Trophoblast cell (in vitro differentiated cells and primary cell): ENCODE data around the gene DPYD.

Experiments used
- DNase-seq, 2 donors: peaks; one replicate each; pipeline ENCODE4 v3.0.0-alpha.2; 2016
- H2AFZ ChIP-seq: 2 replicates; pipeline ENCODE4 v1.6.1; 2013; ENCODE audit warnings: low read length, moderate library complexity, mild to moderate bottlenecking; ENCODE audit not compliant: insufficient read depth, poor library complexity
- H2AK5ac ChIP-seq: 2 replicates; pipeline ENCODE4 v1.6.1; 2013; ENCODE audit warnings: mild to moderate bottlenecking, low read length
- H2BK120ac ChIP-seq: 2 replicates; pipeline ENCODE4 v1.6.1; 2013; ENCODE audit warnings: low read length, mild to moderate bottlenecking, moderate library complexity; ENCODE audit not compliant: insufficient read depth, poor library complexity
- H2BK12ac ChIP-seq: 2 replicates; pipeline ENCODE4 v1.6.1; 2013; ENCODE audit warnings: mild to moderate bottlenecking, low read length, moderate library complexity
- H2BK5ac ChIP-seq: 2 replicates; pipeline ENCODE4 v1.6.1; 2013; ENCODE audit warnings: low read length, low read depth, moderate library complexity, mild to moderate bottlenecking; ENCODE audit not compliant: poor library complexity
- H3K14ac ChIP-seq: 2 replicates; pipeline ENCODE4 v1.6.1; 2013; ENCODE audit warnings: mild to moderate bottlenecking, low read length
- H3K18ac ChIP-seq: 2 replicates; pipeline ENCODE4 v1.6.1; 2013; ENCODE audit warnings: mild to moderate bottlenecking, low read length
- H3K23ac ChIP-seq: 2 replicates; pipeline ENCODE4 v1.6.1; 2013; ENCODE audit warnings: low read length
- H3K27ac ChIP-seq: 2 replicates; pipeline ENCODE4 v1.5.1; 2013; ENCODE audit warnings: low read depth, mild to moderate bottlenecking, inconsistent platforms, low read length, moderate library complexity
- H3K27me3 ChIP-seq: 2 replicates; pipeline ENCODE4 v1.6.1; 2013; ENCODE audit warnings: inconsistent platforms, mild to moderate bottlenecking, low read length, moderate library complexity; ENCODE audit not compliant: insufficient read depth
- H3K36me3 ChIP-seq, 2 experiments: 1 replicate in 1 of 2; 2 replicates in 1 of 2; pipeline ENCODE4 v1.6.1; 2013; ENCODE audit warnings: low read length in 2 of 2, mild to moderate bottlenecking in 2 of 2, moderate library complexity in 1 of 2; ENCODE audit not compliant: insufficient read depth in 2 of 2, control insufficient read depth in 1 of 2
- H3K4ac ChIP-seq: 2 replicates; pipeline ENCODE4 v1.6.1; 2013; ENCODE audit warnings: low read depth, mild to moderate bottlenecking, low read length, moderate library complexity
- H3K4me1 ChIP-seq, 2 experiments: 1 replicate in 1 of 2; 2 replicates in 1 of 2; pipeline ENCODE4 v1.6.1; 2013; ENCODE audit warnings: low read length in 2 of 2, mild to moderate bottlenecking in 2 of 2, moderate library complexity in 1 of 2; ENCODE audit not compliant: insufficient read depth in 2 of 2, control insufficient read depth in 1 of 2
- H3K4me2 ChIP-seq: 2 replicates; pipeline ENCODE4 v1.6.1; 2013; ENCODE audit warnings: inconsistent platforms, mild to moderate bottlenecking, low read length, moderate library complexity
- H3K4me3 ChIP-seq: 2 replicates; pipeline ENCODE4 v1.5.1; 2013; ENCODE audit warnings: mild to moderate bottlenecking, low read depth, low read length, inconsistent platforms
- H3K79me1 ChIP-seq: one replicate; pipeline ENCODE4 v1.6.1; 2013; ENCODE audit warnings: low read length
- H3K79me2 ChIP-seq: 2 replicates; pipeline ENCODE4 v1.6.1; 2013; ENCODE audit warnings: low read length, mild to moderate bottlenecking; ENCODE audit not compliant: control insufficient read depth, insufficient read depth, poor library complexity
- H3K9ac ChIP-seq: 2 replicates; pipeline ENCODE4 v1.6.1; 2013; ENCODE audit warnings: mild to moderate bottlenecking, low read length
- H3K9me3 ChIP-seq: 2 replicates; pipeline ENCODE4 v1.6.1; 2013; ENCODE audit warnings: low read depth, mild to moderate bottlenecking, control low read depth, inconsistent platforms, low read length; ENCODE audit not compliant: insufficient read depth
- H4K12ac ChIP-seq: 2 replicates; pipeline ENCODE4 v1.6.1; 2013; ENCODE audit warnings: low read depth, mild to moderate bottlenecking, low read length, moderate library complexity
- H4K8ac ChIP-seq: 2 replicates; pipeline ENCODE4 v1.6.1; 2013; ENCODE audit warnings: low read depth, mild to moderate bottlenecking, low read length, moderate library complexity
- H4K91ac ChIP-seq: one replicate; pipeline ENCODE4 v1.6.1; 2013; ENCODE audit warnings: low read depth, mild to moderate bottlenecking, low read length, moderate library complexity
- WGBS: extraction: QIAGEN DNeasy Blood & Tissue Kit; methylation state at CpG from one replicate; pipeline ENCODE4 v1.1.7; 2013; ENCODE audit warnings: missing lambda C conversion rate; ENCODE audit not compliant: insufficient read length, insufficient coverage; ENCODE audit errors: extremely low coverage; 5-methylcytosine and 5-hydroxymethylcytosine counted together

DPYD gene

GRCh38 chr1:97034651-97035050, 886.2 kb downstream of the DPYD start:
- no peaks in the 10 kb centered on the region for H3K27me3 ChIP-seq
- H2AK5ac ChIP-seq, result no peak overlapping the region
- no peaks in the 10 kb centered on the region for H3K79me1 ChIP-seq
- no peaks in the 10 kb centered on the region for H3K79me2 ChIP-seq
- no peak overlapping the region for H3K14ac ChIP-seq
- no peaks in the 10 kb centered on the region for H3K9me3 ChIP-seq
- no peak overlapping the region for H4K91ac ChIP-seq
- H3K4me2 ChIP-seq, result no peak overlapping the region
- H3K9ac ChIP-seq, result no peak overlapping the region
- no peak overlapping the region for H3K4me3 ChIP-seq
- no CpG with 5 or more reads among the region's 2 CpGs for WGBS
- H3K36me3 ChIP-seq, result no peaks in the 10 kb centered on the region
- no peak overlapping the region for H2AFZ ChIP-seq
- no peak overlapping the region for H4K8ac ChIP-seq
- no peak overlapping the region for H2BK5ac ChIP-seq
- no peaks in the 10 kb centered on the region for H3K4me1 ChIP-seq
- H3K4ac ChIP-seq, result no peak overlapping the region
- H3K23ac ChIP-seq, result no peak overlapping the region
- H3K18ac ChIP-seq, result no peak overlapping the region
- H3K27ac ChIP-seq, result no peak overlapping the region
- H2BK12ac ChIP-seq, result no peak overlapping the region
- H4K12ac ChIP-seq, result no peak overlapping the region
- H2BK120ac ChIP-seq, result no peak overlapping the region
- DNase-seq, result no peak

DNA sequence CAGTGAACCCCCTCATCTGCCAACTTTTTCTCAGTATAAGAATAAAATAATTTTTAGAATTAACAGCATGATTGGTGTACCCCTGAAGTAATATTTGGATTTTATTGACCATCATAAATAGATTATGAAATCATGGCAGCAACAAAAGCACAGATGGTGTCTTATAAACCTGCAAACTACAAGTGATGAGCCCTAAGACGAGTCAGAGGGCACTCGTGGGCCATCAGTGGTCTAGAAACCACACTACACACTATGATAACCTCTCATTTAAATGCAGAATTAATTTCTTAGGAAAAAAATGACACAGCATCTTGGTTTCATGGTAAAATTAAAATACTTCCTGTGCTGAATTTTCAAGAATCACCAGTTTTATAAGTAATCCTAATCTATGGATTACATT, 886.9 kb downstream of the DPYD start:
- Histone ChIP-seq H3K14ac (no peak overlapping the region), H2BK12ac (no peak overlapping the region), H3K4ac (no peak overlapping the region), H3K9me3 (no peaks in the 10 kb centered on the region), H3K79me2 (no peaks in the 10 kb centered on the region), H2BK5ac (no peak overlapping the region), H4K8ac (no peak overlapping the region), H2AFZ (no peak overlapping the region), H2BK120ac (no peak overlapping the region), H3K79me1 (no peaks in the 10 kb centered on the region), H3K27me3 (no peaks in the 10 kb centered on the region), H3K36me3 (no peaks in the 10 kb centered on the region), H3K4me1 (no peaks in the 10 kb centered on the region), H4K12ac (no peak overlapping the region), H3K4me2 (no peak overlapping the region), H2AK5ac (no peak overlapping the region), H3K9ac (no peak overlapping the region), H4K91ac (no peak overlapping the region), H3K27ac (no peak overlapping the region), H3K18ac (no peak overlapping the region), H3K23ac (no peak overlapping the region), H3K4me3 (no peak overlapping the region)
- DNase-seq, result no peak
- WGBS, result no CpG with 5 or more reads among the region's 2 CpGs
